ENCODE data around the gene DNM2.

DNA sequence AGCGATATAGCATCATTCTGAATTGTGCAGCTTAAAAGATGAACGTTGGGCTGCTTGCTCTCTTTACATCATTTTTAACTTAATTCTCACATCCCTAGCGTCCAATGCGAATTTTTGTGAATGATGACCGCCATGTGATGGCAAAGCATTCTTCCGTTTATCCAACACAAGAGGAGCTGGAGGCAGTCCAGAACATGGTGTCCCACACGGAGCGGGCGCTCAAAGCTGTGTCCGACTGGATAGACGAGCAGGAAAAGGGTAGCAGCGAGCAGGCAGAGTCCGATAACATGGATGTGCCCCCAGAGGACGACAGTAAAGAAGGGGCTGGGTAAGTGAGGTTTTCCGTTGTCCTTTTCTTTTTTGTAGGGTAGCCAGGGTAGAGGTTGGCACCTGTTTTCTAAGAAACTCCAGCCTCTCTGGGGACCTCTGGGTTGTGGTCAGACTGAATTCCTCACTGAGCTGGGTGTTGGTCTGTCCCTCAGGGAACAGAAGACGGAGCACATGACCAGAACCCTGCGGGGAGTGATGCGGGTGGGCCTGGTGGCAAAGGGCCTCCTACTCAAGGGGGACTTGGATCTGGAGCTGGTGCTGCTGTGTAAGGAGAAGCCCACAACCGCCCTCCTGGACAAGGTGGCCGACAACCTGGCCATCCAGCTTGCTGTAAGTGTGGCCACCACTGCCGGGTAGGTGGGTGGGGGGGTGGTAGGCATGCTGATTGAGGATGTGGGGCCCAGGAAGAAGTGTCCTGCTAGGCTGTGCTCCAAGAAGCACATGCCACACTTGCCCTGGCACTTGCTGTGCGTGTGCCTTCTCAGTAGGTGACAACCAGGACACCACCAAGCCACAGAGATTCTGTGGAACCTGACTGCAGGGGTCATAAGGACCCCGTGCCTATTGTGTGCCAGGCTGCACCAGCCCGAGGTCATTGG is 46.7 kb upstream of the DNM2 start:
- no peak for TF ChIP-seq CTCF (IDR thresholded peaks at IDR 0.05)
- TF ChIP-seq POLR2A (IDR thresholded peaks at IDR 0.05): no peak

Data from suprapubic skin (tissue), 3 donors.